Heart left ventricle (tissue), 16 donors: ENCODE data around the gene ACACA. TPM values are rescaled to one million over a fixed set of nuclear protein-coding genes. Genes with fewer than 3 reads are reported as not detected.

Source experiments
- ATAC-seq, 4 donors: fragments of 200-7000 bp; cut with Tn5 transposase; one replicate each; pipeline ENCODE4 v1.9.1; 2020 to 2022; ENCODE audit warnings: moderate library complexity in 4 of 4, mild to moderate bottlenecking in 3 of 4, moderate number of reproducible peaks in 1 of 4
- DNase-seq, 5 donors: peaks; one replicate each; pipeline ENCODE4 v3.0.0-alpha.2; 2020
- H3K27ac ChIP-seq, 12 donors: fragments of 200-600 bp; sonication (generic) in 4 of 12; one replicate each; pipeline versions ENCODE4 v1.5.0 to v1.8.0; 2016 to 2022; ENCODE audit warnings: mild to moderate bottlenecking in 2 of 12
- H3K27me3 ChIP-seq, 9 donors: fragments of 200-600 bp; sonication (generic) in 2 of 9; one replicate each; pipeline versions ENCODE4 v1.5.1 to v1.8.0; 2016 to 2022; ENCODE audit warnings: mild to moderate bottlenecking in 3 of 9
- H3K36me3 ChIP-seq, 9 donors: fragments of 200-600 bp; sonication (generic) in 2 of 9; one replicate each; pipeline versions ENCODE4 v1.5.0 to v1.8.0; 2018 to 2022; ENCODE audit warnings: mild to moderate bottlenecking in 2 of 9
- H3K4me1 ChIP-seq, 12 donors: fragments of 200-600 bp; sonication (generic) in 4 of 12; one replicate each; pipeline versions ENCODE4 v1.5.0 to v1.8.0; 2016 to 2022; ENCODE audit warnings: mild to moderate bottlenecking in 3 of 12
- H3K4me3 ChIP-seq, 12 donors: fragments of 200-600 bp; sonication (generic) in 4 of 12; one replicate each; pipeline versions ENCODE4 v1.5.0 to v1.8.0; 2017 to 2022; ENCODE audit warnings: mild to moderate bottlenecking in 9 of 12, moderate library complexity in 4 of 12
- H3K9me3 ChIP-seq, 12 donors: fragments of 200-600 bp; sonication (generic) in 4 of 12; one replicate each; pipeline versions ENCODE4 v1.5.0 to v1.8.0; 2016 to 2022; ENCODE audit warnings: mild to moderate bottlenecking in 1 of 12
- POLR2A ChIP-seq, 2 donors: fragments of 450-650 bp; IDR thresholded peaks; one replicate each; pipeline ENCODE4 v1.6.1; 2017; ENCODE audit warnings: antibody characterized with exemption in 2 of 2, mild to moderate bottlenecking in 2 of 2, moderate library complexity in 2 of 2
- WGBS, 4 donors: extraction: QIAGEN DNeasy Blood & Tissue Kit in 2 of 4; methylation state at CpG; one replicate each; pipeline versions ENCODE4 v1.1.5 to v1.1.7; 2013 to 2018; 5-methylcytosine and 5-hydroxymethylcytosine counted together
- intact Hi-C, 10 donors: fragments of 100-400 bp; cut with DNase I; formaldehyde crosslinking; loops; one replicate each; pipeline versions ENCODE4 v1.11.1 to v1.14.2; 2022
- polyA plus RNA-seq, 2 donors: library from polyadenylated mRNA; stranded (reverse); fragments of 200-250 nt; gene quantifications; one replicate each; pipeline ENCODE4 v1.2.3, GENCODE V29; 2013
- total RNA-seq, 9 donors: library from RNA; depleted of rRNA in 2 of 9; stranded (reverse); fragments of >200 nt in 2 of 9; fragmentation: NEBNext Ultra II Directional in 3 of 9; extraction: Animal tissue kit (Norgen Biotek cat#: 25700) in 3 of 9; gene quantifications; one replicate each; pipeline versions ENCODE4 v1.1.0 to v1.2.4, GENCODE V29; 2016 to 2023
- TF ChIP-seq, protein P1 (sequence below), 12 donors: fragments of 200-600 bp; sonication (generic) in 4 of 12; IDR thresholded peaks; one replicate each; pipeline versions ENCODE4 v1.5.0 to v1.8.0; 2018 to 2022; ENCODE audit warnings: antibody characterized with exemption in 12 of 12, mild to moderate bottlenecking in 5 of 12
- donor health status: ischemic (EF 13 %, LVEDD 7.1; RV severe dilation, severe dysfunction).
- donor health status: healthy with polysubstance abuse.
- donor health status: DM: no; HTN: yes; CAD: no.
- donor health status: DM: no; HTN: no; CAD: no.
- donor health status: ischemic (EF 25% LVEDD 6.9; RV normal size, moderate dysfunction).
- donor health status: ischemic (EF 25% LVEDD 5.7; RV mildly dilated, moderate dysfunction).
- donor health status: healthy.
- donor health status: DM: yes; HTN: yes; CAD: no.
- donor health status: ischemic (EF 35%, LVEDD 5.7; RV mildly dilated, moderate dysfunction).
- donor health status: nonischemic (EF 11% LVEDD 7.7; RV severe dilation, severe dysfunction).
- donor health status: DM: yes; HTN: yes; CAD: no.
- donor health status: PGD.
- donor health status: ischemic (EF 29% LVEDD 5.4; RV normal size, mild dysfunction).
- donor health status: nonischemic (EF 23%, LVEDD 6.1; RV moderate dilation, normal function).

The ACACA gene
- total and polyA plus RNA-seq, 11 donors: 6.2 to 33.0 (median 15.8) TPM

DNA sequence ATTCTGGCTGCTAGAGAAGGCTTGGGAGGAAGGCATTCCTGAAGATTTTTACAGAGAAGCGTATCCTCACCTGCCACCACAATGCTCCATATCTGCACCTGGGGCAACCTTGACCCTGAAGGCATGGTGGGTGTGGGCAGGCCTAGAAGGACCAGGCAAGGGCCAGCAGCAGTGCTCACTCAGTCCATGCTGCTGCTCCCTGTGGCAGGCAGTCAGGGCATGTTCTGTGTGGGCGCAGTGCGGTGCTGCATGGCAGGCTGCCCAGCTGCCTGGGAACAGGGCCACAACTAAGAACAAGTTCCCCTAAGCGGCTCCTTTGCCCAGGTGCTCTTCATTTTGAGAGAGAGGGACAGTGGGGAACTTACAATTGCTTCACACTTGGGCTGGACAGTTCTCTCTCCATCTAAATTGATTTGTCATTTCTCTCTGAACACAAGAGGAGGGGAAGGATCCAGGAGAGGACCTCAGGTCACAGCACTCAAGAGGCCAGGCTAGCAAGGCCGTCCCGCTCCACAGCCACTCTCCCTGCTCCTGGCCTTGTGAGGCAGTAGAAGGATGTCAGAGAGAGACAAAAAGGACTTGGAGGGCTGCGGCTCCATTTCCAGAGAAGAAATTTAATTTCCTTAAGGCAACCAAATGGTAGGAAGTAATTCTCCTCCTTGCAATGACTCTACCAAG, 299.1 kb downstream of the ACACA start:
- no peaks in the 10 kb centered on the region for H3K27me3 ChIP-seq
- WGBS, 4 donors: 63 to 84% (median 74%) methylated on average over 5 to 7 of the region's 7 CpGs
- intact Hi-C loops: no loop called here
- no peaks in the 10 kb centered on the region for H3K9me3 ChIP-seq
- H3K4me3 ChIP-seq: no peak overlapping the region
- DNase-seq: peak; percentile 42 to 76 (median 74)
- H3K36me3 ChIP-seq: peaks cover 0 to 60% (median 38%) of the 10 kb centered on the region in 9 donors
- ATAC-seq: peak; percentile 92 to 99 (median 97)
- TF ChIP-seq, protein P1, sequence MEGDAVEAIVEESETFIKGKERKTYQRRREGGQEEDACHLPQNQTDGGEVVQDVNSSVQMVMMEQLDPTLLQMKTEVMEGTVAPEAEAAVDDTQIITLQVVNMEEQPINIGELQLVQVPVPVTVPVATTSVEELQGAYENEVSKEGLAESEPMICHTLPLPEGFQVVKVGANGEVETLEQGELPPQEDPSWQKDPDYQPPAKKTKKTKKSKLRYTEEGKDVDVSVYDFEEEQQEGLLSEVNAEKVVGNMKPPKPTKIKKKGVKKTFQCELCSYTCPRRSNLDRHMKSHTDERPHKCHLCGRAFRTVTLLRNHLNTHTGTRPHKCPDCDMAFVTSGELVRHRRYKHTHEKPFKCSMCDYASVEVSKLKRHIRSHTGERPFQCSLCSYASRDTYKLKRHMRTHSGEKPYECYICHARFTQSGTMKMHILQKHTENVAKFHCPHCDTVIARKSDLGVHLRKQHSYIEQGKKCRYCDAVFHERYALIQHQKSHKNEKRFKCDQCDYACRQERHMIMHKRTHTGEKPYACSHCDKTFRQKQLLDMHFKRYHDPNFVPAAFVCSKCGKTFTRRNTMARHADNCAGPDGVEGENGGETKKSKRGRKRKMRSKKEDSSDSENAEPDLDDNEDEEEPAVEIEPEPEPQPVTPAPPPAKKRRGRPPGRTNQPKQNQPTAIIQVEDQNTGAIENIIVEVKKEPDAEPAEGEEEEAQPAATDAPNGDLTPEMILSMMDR (IDR thresholded peaks at IDR 0.05): no peak
- TF ChIP-seq POLR2A (IDR thresholded peaks at IDR 0.05): no peak
- peaks cover 0 to 9% (median 0%) of the 10 kb centered on the region in 12 donors for H3K4me1 ChIP-seq
- H3K27ac ChIP-seq: no peak overlapping the region

DNA sequence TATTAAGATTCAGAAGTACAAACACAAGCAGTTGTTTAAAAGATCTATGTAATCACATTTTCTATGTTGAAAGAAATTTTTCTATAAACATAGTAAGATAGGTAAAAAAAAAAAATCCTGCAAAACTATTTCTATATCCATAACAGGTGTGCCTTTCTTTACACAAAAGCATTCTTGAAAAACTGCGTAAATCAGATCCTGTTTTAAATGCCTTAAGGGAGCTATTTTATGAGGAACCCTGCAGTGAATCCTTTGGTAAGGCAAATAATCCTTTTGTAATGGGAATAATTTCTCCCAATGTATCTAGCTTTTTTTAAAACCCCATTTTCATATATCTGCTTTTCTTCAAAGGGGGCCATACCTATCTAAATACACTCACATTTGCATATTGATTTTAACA, 300.6 kb downstream of the ACACA start:
- DNase-seq: no peak
- Histone ChIP-seq H3K4me3 (no peak overlapping the region), H3K27me3 (no peaks in the 10 kb centered on the region), H3K9me3 (no peaks in the 10 kb centered on the region), H3K36me3 (peaks cover 0 to 58% (median 30%) of the 10 kb centered on the region in 9 donors), H3K27ac (no peak overlapping the region), H3K4me1 (peaks cover 0 to 9% (median 0%) of the 10 kb centered on the region in 12 donors)
- TF ChIP-seq, protein P1 (IDR thresholded peaks at IDR 0.05): no peak
- TF ChIP-seq POLR2A (IDR thresholded peaks at IDR 0.05): no peak
- intact Hi-C loops: no loop called here
- WGBS, 4 donors: 95 to 100% (median 98%) methylated on average over 1 of the region's 1 CpG
- no peak for ATAC-seq

DNA sequence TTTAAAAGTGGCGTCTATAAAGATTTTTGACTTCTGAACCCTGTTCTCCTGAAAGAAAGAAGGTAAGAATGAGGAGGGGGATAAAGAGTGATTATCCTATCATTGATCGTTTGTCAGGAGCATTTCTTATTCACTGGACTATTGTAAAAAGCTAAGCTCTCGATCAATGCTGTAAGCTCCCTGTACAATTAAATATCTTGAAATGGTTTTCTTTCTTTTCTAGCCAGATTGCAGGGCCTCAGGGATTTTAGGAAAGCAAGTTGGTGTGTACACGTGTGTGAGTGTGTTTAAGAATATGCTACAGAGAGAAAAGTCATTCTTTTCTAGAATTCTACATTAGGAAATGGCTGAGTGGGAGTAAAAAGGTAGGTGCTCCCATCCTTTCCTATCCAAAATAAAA, 303.4 kb downstream of the ACACA start:
- DNase-seq (no peak), ATAC-seq (no peak)
- Histone ChIP-seq H3K4me3 (no peak overlapping the region), H3K27ac (no peak overlapping the region), H3K4me1 (peaks cover 0 to 9% (median 0%) of the 10 kb centered on the region in 12 donors), H3K36me3 (peaks cover 0 to 33% (median 12%) of the 10 kb centered on the region in 9 donors), H3K9me3 (no peaks in the 10 kb centered on the region), H3K27me3 (no peaks in the 10 kb centered on the region)
- TF ChIP-seq, protein P1 (IDR thresholded peaks at IDR 0.05): no peak
- TF ChIP-seq POLR2A (IDR thresholded peaks at IDR 0.05): no peak
- WGBS, 4 donors: 94 to 97% (median 95%) methylated on average over 4 of the region's 4 CpGs
- intact Hi-C loops: no loop called here

DNA sequence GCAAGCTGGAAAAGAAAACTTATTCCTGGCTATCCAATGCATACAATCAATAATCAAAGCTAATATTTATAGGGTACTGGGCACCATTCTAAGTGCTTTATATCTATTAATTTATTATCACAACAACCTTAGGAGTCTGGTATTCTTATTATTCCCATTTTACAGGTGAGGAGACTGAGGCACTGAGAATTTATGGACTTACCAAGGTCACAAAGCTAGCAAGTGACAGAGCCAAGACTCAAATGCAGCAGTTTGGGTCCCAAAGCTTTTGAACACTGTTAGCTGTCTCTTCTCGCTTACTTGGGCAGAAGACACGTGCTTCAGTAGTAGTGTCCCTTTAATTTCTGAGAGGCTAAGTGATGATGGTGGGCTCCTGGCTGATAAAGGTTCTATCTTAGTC, 305.3 kb downstream of the ACACA start:
- intact Hi-C loops: no loop called here
- H3K36me3 ChIP-seq: peaks cover 0 to 46% (median 22%) of the 10 kb centered on the region in 9 donors
- H3K4me1 ChIP-seq: peaks cover 0 to 5% (median 0%) of the 10 kb centered on the region in 12 donors
- WGBS, 4 donors: 96 to 100% (median 98%) methylated on average over 2 of the region's 2 CpGs
- no peaks in the 10 kb centered on the region for H3K27me3 ChIP-seq
- no peak for TF ChIP-seq POLR2A (IDR thresholded peaks at IDR 0.05)
- TF ChIP-seq, protein P1 (IDR thresholded peaks at IDR 0.05): no peak
- no peaks in the 10 kb centered on the region for H3K9me3 ChIP-seq
- DNase-seq: no peak
- no peak overlapping the region for H3K27ac ChIP-seq
- no peak overlapping the region for H3K4me3 ChIP-seq
- no peak for ATAC-seq
